HG03095 (cell line): ENCODE data around the gene ORM1.
"Not testable (repeated sequence)": the region's sequence is repeated elsewhere in the genome, so short reads cannot be mapped to it uniquely, and the experiment has no call there.

ENCODE experiments used
- ATAC-seq: cut with Tn5 transposase; IDR thresholded peaks from one replicate; pipeline ENCODE4 v1.9.1; 2021; ENCODE audit warnings: moderate library complexity; ENCODE audit not compliant: unreplicated experiment

ORM1 gene

GRCh38 chr9:114322160-114322818 lies 609 bp upstream of the ORM1 start:
- not testable (repeated sequence) for ATAC-seq

GRCh38 chr9:114323849-114324248 lies 951 bp downstream of the ORM1 start:
- not testable (repeated sequence) for ATAC-seq

- ATAC-seq, result no peak
Measured at GRCh38 chr9:114324492-114324891, 1.6 kb downstream of the ORM1 start.

GRCh38 chr9:114324965-114325364 lies 2.1 kb downstream of the ORM1 start:
- ATAC-seq, result not testable (repeated sequence)

GRCh38 chr9:114325684-114326254 lies 2.9 kb downstream of the ORM1 start:
- not testable (repeated sequence) for ATAC-seq

- ATAC-seq, result no peak
Measured at GRCh38 chr9:114327749-114328148, 4.9 kb downstream of the ORM1 start.

GRCh38 chr9:114328357-114328820 lies 5.5 kb downstream of the ORM1 start:
- not testable (repeated sequence) for ATAC-seq

GRCh38 chr9:114328937-114329624 lies 6.2 kb downstream of the ORM1 start:
- not testable (repeated sequence) for ATAC-seq

GRCh38 chr9:114329625-114330022 lies 6.7 kb downstream of the ORM1 start, which contains the start of gene ORM2:
Gene ORM2, plus strand, starts transcription at chr9:114329869. Its CDS starts 36 bp downstream, at chr9:114329905.
- not testable (repeated sequence) for ATAC-seq

GRCh38 chr9:114330636-114331035 lies 7.7 kb downstream of the ORM1 start:
- no peak for ATAC-seq

- not testable (repeated sequence) for ATAC-seq
Measured at GRCh38 chr9:114331229-114332195, 8.6 kb downstream of the ORM1 start.

- ATAC-seq, result not testable (repeated sequence)
Measured at GRCh38 chr9:114332474-114333040, 9.7 kb downstream of the ORM1 start.

GRCh38 chr9:114333718-114334117 lies 10.8 kb downstream of the ORM1 start:
- not testable (repeated sequence) for ATAC-seq

GRCh38 chr9:114334490-114334889 lies 11.6 kb downstream of the ORM1 start:
- no peak for ATAC-seq

GRCh38 chr9:114335745-114336144 lies 12.8 kb downstream of the ORM1 start:
- no peak for ATAC-seq

- no peak for ATAC-seq
Measured at GRCh38 chr9:114336157-114336556, 13.3 kb downstream of the ORM1 start.

- no peak for ATAC-seq
Measured at GRCh38 chr9:114336699-114337395, 13.9 kb downstream of the ORM1 start.

GRCh38 chr9:114338187-114338586 lies 15.3 kb downstream of the ORM1 start:
- ATAC-seq, result no peak

- no peak for ATAC-seq
Measured at GRCh38 chr9:114339130-114339908, 16.4 kb downstream of the ORM1 start.
